Measurements from ENCODE around the gene DAB2.

DAB2 gene

GRCh38 chr5:39331861-39332381, 92.9 kb downstream of the DAB2 start:
- no peak for DNase-seq

- DNase-seq = no peak
These were observed 96.0 kb downstream of the DAB2 start for GRCh38 chr5:39328731-39329130.

GRCh38 chr5:39323542-39323941, 101.2 kb downstream of the DAB2 start:
- DNase-seq = no peak
